Renal cortex interstitium (tissue), 11 donors: Measurements from ENCODE around the gene SCN2A. TPM values are rescaled to one million over a fixed set of nuclear protein-coding genes. Genes with fewer than 3 reads are reported as not detected.
"Not testable (repeated sequence)": the region's sequence is repeated elsewhere in the genome, so short reads cannot be mapped to it uniquely, and the experiment has no call there.

Experiments used
- DNase-seq, 11 donors: peaks; one replicate each; pipeline ENCODE4 v3.0.0-alpha.2; 2013; ENCODE audit warnings: low read depth in 9 of 11, low spot score in 4 of 11; ENCODE audit errors: extremely low read depth in 1 of 11
- polyA plus RNA-seq, 3 donors: library from polyadenylated mRNA; unstranded; fragments of 120-200 nt; gene quantifications; one replicate each; pipeline ENCODE4 v1.2.1, GENCODE V29; 2013; ENCODE audit not compliant: insufficient read length in 3 of 3

The SCN2A gene
- polyA plus RNA-seq, 3 donors: 1.2 to 4.3 (median 2.2) TPM

DNA sequence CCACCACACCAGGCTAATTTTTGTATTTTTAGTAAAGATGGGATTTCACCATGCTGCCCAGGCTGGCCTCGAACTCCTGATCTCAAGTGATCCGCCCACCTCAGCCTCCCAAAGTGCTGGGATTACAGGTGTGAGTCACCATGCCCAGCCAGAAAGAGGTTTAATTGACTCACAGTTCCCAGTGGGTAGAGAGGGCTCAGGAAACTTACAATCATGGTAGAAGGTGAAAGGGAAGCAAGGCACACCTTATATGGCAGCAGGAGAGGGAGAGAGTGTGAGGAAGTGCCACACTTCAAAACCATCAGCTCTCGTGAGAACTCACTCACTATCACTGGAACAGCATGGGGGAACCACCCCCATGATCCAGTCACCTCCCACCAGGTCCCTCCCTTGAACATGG is 159.4 kb downstream of the SCN2A start:
- not testable (repeated sequence) for DNase-seq

DNA sequence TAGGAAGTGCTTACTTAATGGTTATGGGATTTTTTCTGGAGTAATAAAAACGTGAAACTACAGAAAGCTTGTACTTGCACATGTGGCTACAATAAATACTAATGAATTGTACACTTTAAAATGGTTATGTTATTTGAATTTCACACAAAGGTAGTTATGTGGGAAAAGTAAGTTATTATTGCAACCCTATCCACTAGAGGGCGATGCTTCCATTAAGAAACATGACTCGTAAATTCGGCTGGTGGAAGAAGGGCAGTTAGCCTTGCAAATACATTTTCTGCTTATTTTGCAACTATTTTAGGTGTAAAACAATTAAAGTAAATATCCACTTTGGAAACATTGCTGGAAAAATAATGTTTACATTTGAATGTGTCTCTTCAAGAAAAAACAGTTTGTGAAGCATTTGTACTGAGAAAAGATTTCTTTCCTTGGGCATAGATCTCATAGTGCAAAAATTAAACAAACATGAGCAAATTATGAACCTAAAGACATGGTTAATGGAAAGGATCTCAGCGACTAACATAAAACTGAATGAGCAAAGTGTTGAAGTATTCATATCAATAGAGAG is 162.2 kb downstream of the SCN2A start:
- peak; percentile 37 to 78 (median 61) for DNase-seq

DNA sequence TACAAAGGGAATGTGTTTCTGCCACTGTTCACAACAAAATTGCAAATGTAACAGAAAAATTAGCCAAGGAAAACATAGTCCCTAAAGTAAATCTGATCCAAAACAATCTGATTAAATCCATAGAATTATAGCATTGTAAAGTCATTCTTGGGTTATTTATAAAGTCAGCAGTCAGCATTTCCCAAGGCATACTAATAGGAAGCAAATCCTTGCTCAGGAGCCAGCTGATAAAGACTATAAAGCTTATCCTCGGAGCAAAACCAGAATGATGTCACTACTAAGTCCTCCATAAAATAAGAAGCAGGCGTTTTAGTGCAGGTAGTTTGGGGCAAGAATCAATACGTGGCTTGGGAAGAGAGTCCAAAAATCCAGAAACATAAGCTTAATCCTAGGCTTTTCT is 162.9 kb downstream of the SCN2A start:
- DNase-seq: peak in 1 of 11 donors; percentile 14

DNA sequence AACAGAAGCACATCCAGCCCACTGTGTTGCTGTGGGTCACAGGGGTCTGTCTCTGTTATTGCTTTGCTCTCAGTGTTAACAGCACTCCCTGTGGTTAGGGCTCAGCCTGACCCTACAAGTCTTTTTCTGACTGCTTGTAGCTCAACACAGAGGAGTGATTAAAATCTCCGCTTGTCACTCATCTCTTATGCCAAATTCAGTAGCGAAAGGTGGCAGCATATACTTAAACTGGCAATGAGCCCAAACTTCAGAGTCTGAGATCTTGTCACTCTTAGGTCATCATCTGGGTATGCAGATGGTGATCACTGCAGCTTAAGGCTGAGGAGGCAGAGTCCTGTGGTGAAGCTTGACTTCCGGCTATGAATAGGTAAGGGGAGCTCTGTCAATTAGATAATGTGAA is 167.0 kb downstream of the SCN2A start:
- DNase-seq: no peak

DNA sequence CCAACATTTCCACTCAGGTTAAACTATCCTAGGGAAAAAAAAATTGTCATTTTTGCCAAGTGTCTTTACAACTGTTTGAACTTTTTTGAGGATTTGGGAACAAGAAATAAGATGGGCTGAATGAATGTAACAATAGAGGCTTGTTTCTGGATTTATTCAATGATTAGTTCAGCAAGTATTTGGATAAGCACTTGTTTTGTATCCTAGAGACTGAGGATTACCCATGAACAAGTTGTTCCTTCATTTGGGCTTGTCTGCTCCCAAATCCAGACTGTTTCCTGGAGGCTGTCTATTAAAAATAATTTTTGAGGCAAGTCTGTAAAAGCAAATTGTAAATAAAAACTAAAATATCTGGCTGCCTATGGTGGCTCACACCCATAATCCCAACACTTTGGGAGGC is 168.3 kb downstream of the SCN2A start:
- no peak for DNase-seq

DNA sequence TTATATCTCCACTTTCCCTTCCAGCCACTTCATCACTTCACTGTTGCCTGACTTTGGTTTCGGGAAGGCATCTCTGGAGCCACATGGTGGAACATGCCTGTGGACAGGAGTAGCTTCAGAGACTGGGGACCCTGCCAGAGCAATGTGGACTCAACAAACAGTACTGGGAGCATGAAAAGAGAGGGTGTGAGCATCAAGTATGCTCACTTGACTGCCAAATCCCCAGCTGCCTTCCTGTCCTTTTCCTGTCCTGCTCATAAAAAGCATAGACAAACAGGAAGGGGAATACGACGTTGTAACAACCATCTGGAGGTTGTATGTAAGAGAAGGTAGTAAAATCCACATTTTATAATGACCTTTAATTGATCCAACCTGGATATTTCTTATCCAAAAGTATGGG is 169.0 kb downstream of the SCN2A start:
- no peak for DNase-seq

DNA sequence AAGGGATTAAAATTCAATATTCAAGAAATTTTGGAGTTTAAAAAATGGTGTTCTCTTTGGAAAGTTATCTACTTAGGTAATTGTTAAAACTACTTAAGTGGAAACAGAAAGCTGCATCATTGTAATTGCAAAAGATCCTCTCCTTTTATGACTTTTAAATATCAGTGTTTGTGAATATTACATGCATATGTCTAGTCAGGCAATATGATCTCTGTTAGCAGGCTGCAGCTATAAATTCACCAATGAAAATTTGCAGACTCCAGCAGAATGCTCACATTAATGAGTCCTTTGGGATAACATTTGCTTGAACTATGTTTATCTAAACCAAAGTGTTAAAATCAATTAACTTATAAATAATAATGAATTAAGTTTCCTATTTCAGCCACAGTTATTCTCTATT is 171.1 kb downstream of the SCN2A start:
- DNase-seq: no peak

DNA sequence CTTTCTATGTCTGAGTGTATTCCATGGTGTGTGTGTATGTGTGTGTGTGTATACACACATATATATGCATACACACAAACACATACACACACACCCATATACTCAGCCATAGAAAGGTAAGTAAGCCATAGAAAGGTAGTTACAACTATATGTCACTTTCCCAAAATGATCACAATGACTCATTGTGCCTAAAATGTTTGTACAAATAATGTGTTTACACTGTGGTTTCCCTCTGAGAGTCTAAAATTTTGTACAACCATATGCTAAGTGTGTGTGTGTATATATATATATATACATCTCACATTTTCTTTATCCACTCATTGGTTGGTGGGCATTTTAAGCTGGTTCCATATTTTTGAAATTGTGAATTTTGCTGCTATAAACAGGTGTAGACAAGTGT is 175.0 kb downstream of the SCN2A start:
- DNase-seq: no peak

DNA sequence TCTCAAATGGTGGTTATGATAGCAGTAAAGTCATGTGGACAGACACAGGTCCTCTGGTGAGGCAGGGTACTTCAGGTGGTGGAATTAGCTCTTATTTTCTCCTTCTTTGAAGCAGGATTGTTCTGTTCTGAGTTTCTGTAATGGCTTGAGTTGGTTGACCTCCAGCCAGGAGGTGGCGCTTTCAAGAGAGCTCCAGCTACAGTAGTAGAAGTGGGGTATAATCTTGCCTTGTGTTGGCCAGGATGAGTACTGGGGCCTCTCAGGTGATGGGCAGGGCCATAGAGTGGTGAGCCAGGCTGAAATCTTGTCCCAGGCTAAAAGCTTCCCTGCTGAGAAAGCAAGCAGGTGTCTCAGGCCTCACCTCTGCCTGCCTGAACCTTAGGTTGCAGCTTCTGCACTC is 177.8 kb downstream of the SCN2A start:
- DNase-seq: no peak

DNA sequence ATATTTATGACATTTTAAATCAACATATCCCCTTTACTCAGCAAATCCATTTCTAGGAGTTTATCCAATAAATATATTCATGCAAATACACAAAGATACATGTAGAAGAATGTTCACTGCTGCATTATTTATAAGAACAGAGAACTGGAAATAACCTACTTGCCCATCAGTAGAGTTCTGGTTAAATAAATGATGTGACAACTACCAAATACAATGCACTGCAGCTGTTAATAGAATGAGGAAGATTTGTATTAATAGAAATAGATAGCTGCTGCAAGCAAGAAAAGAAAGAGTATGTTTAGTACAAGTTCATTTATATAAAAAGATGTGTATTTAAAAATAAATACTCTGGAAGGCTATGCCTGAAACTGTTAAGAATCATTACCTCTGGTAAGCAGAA is 181.0 kb downstream of the SCN2A start:
- no peak for DNase-seq

DNA sequence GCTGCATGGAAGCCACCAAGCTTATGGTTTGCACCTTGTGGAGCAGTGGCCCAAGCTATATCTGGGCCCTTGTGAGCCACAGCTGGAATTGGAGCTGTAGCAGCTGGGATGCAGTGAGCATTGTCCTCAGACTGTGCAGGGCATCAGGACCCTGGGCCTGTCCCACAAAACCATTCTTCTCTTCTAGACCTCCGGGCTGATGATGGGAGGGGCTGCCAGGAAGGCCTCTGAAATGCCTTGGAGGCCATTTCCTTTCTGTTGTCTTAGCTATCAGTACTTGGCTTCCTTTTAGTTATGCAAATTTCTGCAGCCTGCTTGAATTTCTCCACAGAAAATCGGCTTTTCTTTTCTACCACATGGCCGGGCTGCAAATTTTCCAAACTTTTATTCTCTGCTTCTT is 183.9 kb downstream of the SCN2A start:
- no peak for DNase-seq

DNA sequence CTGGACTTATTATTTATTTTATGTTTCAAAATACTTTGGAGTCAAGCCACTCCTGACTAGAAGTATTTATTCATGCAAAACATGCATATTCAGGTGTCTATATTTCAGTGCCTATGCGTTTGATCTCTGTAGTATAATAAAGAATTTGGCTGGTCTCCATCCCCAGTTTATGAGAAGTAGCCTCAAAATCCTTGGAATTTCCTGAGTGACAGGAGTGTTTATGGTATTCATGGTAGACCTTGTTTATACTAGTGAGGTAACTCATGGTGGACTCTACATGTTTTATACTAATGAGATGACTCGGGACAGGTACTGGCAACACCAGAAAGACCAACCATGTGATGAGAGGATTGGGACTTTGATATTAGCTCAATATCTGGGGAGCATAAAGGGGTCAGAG is 186.3 kb downstream of the SCN2A start:
- no peak for DNase-seq

DNA sequence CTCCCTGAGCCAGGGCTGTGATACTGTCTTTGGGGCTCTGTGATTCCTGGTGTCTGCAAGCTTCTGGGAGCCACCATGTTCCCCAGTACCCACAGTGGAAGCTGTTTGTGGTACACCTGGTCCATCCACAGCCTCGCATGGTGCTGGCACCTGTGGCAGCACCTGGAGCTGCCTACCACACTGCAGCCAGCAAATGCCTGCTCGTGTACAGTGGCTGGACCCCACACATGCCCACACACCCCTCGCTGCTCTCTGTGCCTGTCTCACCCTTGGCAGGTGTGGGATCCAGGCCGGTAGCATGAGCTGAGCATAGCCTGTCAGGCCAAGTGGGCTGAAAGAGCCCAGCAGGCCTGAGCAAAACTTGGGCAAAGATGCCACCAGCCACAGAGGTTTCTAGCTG is 188.5 kb downstream of the SCN2A start:
- DNase-seq: no peak

DNA sequence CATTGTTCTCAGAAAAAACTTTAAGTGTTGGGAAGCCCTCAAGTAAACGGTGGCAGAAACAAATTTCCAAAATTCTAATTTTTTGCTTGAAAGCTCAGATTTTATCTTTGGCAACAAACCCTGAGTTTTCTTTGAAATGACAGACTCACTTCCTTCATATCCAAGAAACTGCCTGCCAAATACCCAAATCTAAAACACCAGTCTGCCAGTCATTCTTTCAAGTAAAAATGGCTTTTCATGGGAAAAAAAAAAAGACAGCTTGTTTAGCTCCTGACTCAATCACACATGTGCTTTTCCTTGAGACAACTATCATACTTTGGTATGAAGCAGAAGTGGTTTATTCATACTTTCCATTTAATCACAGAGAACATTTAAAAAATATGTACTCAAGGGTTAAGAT is 189.7 kb downstream of the SCN2A start:
- DNase-seq: no peak

DNA sequence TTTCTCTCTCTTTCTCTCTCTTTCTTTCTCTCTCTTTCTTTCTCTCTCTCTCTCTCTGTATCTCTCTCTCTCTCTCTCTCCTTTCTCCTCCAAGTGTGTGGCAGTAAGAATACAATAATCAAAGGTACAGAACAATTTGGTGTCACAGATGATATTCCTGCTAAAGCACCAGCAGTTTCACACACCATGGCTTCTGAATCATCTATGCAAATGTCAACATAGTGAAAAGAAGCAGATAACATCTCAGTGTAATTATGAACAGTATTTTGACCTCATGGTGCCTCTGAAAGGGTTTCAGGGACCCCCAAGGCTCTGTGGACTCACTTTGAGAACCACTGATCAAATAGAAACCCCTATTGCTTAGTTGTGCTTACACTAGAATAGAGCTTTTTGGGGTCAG is 191.8 kb downstream of the SCN2A start:
- DNase-seq: no peak

DNA sequence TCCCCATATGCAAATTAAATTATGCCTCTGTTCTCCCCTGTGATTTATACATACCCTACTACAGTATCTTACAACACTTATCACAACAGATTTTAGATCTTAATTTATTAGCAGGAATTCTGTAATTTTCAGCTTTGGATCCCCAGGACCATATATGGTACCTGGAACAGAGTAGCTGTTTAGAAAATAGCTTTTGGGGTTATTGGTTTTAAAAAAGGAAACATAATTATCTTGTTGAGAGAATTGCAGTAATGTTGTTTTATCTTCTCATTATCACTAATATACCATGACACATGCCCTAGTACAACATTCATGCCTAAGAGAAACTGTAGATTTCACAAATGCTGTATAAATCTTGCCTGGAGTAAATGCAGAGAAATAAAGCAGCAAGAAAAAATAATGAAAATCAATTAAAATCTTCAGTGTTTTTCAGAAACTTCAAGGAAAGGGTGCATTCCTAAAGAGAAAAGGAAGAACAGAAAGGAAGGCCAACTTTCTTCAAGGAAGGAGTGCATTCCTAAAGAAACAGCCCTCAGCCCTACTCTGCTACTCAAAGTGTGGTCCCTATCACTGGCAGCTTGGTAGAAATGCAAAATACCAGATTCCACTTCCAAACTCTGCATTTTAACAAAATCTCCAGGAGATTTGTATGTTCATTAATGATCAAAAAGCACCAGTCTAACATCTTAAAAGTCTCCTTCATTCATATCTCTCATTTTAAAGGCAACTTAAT is 193.2 kb downstream of the SCN2A start:
- no peak for DNase-seq

DNA sequence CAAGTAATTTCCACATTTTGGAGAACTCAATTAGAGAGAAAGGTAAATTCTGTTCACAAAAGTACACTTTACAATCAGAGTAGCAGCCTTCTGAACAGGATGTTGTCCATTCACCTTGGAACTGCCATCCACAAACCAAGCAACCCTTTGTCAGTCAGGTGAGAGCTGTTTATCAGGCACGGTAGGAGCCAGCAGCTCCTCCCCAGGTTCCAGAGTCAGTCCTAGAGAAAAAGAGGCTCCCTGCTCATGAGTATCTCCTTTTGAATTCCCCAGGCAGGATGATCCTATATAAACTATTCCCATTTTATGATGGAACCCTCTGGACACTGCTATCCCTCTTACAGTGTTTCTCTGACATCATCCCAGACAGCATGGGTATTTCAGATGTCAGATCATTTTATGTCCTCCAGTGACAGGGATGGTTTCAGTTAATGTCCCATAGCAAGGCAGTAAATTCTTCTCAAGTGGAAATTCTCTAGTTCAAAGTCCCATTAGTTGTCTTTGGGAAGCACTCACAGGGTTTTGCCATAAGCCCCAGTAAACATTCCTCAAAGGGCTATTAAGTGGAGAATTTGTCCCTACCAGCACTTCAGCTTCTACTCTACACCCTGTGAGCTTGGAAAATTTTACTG is 195.8 kb downstream of the SCN2A start:
- DNase-seq: peak in 7 of 11 donors; percentile 39 to 82 (median 50)

DNA sequence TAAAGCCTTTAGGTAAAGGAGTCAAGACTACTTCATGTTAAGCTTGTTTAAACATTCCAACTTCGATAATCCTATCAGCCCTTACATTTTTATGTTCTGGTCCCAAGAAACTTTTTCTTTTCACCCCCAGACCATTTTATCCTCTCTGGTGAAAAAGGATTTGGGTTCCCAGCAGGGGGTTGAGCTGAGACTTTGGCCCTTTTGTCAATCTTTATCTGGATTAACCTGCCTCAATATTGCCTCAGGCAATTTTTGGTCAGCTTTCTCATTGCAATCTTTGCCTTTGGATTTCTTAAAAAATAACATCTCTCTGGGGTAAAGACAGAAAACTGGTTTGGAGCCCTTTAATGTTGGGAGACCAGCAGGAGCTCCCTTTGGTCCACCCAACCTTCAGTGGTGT is 196.4 kb downstream of the SCN2A start:
- DNase-seq: no peak

DNA sequence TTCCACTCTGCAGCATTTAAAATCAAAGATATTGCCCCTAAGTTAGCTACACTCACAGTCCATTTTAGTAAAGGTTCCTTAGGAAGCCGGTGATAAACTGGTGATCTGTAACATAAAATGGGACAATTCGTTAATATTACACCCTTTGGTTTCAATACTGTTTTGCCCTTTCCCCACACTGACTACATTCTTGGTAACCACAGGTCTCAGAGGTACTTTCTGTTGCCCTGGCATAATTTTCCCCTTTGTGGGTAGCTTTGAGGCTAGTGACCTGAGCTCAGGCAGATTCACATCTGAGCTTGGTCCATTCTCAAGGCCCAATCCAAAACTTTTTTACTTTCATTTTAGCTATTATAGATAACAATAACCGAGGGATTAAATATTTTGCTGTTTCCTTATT is 197.3 kb downstream of the SCN2A start:
- no peak for DNase-seq

DNA sequence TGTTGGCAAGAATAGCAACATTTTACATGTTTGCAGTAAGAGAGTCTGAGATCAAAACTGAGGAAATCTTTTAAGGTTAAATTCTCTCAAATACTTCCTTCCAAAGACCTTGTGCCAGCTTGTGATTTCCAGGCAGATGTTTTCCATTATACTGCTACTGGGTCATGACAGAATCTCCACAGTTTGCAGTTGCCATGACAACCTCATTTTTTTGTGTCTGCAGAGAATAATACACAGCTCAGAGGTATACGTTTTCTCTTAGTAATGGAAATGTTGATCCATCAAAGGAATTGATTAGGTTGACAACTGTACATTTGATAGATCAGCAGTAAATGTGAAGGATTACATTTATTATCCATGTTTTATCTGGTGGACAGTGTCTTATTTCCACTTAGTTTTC is 201.2 kb downstream of the SCN2A start:
- peak in 7 of 11 donors; percentile 21 to 63 (median 45) for DNase-seq
